ENCODE data around the gene ADCK2.
A peak's percentile ranks its signal among the peaks of the same experiment; 100 is the strongest.
"Not testable (repeated sequence)": the region's sequence is repeated elsewhere in the genome, so short reads cannot be mapped to it uniquely, and the experiment has no call there.

ADCK2 gene

DNA sequence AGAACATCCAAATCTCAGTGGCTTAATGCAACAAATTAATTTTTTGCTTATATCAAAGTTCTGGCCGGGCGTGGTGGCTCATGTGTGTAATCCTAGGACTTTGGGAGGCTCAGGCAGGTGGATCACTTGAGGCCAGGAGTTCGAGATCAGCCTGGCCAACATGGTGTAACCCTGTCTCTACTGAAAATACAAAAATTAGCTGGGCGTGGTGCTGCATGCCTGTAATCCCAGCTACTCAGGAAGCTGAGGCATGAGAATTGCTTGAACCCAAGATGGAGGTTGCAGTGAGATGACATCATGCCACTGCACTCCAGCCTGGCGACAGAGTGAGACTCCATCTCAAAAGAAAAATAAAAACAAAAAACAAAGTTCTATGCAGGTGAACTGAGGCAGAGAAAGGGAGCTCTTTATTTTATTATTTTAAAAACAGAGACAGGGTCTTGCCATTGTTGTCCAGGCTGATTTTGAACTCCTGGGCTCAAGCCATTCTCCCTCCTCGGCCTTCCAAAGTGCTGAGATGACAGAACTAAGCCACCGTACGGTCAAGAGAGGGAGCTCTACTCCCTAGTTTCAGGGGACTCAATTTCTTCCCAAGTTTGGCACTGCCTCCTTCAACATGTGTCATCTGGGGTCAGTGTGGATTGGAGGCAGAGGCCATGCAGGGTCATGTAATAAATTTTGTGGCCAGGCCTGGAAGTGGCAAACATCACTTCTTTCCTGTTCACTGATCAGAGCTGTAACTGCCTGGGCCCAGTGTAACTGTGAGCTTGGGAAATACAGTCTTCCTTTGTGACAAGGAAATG is 2.4 kb downstream of the ADCK2 start:
- DNase-seq: no peak

DNA sequence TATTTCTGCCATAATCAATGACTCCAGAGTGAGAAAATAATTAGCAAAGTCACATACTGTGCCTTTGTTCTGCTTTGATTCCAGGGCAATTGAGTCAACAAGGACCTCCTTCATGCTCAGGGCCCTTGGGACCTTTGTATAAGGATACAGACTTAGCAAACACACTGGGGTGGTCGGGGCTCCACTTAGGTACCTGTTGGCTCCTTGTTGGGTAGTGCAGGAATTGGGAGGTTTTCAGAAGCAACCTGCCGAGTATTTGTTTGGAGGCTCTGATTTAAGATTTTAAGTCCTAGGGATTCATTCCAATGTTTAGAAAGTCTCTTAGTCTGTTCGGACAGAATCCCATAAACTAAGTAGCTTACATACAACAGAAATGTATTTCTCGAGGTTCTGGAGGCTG is 3.0 kb downstream of the ADCK2 start:
- DNase-seq: no peak

DNA sequence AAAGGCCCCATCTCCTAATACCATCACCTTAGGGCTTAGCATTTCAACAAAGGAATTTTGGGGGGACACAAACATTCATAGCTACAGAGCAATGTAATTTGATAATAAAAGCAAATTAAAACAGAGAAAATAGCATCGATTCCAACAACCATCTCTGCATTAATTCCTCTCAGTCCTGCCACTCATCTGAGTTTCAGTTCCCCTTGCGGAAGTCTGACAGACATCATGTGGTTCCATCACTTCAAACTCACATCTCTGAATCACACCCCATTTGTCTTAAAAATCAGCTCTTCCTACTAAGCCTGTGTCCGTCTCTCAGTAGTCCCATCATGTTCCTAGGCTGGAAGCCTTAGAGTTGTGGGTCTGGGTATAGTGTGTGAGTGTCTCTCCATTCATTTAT is 3.6 kb downstream of the ADCK2 start:
- DNase-seq: no peak

DNA sequence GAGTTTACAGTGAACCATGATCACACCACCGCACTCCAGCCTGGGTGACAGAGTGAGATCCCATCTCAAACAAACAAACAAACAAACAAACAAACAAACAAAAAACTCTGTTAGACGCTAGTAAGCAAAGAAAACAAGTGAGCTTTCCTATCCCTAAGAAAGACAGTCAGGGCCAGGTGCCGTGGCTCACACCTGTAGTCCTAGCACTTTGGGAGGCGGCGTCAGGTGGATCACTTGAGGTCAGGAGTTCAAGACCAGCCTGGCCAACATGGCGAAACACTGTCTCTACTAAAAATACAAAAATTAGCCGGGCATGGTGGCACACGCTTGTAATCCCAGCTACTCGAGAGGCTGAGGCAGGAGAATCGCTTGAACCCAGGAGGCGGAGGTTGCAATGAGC is 4.2 kb downstream of the ADCK2 start:
- DNase-seq: not testable (repeated sequence)

DNA sequence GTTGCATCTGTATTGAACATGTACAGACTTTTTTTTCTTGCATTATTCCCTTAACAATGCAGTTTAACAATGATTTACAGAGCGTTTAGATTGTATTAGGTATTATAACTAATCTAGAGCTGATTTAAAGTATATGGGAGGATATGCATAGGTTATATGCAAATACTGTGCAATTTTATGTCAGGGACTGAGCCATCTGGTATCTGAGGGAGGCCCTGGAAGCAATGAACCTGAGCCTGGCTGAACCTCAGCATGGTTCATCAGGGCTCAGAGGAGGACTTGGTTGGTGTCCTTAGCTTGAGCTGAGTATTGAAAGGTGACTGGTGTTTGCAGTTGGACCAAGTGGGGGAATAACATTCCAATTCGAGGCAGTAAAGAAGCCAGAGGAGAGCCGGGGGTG is 4.8 kb downstream of the ADCK2 start:
- no peak for DNase-seq

DNA sequence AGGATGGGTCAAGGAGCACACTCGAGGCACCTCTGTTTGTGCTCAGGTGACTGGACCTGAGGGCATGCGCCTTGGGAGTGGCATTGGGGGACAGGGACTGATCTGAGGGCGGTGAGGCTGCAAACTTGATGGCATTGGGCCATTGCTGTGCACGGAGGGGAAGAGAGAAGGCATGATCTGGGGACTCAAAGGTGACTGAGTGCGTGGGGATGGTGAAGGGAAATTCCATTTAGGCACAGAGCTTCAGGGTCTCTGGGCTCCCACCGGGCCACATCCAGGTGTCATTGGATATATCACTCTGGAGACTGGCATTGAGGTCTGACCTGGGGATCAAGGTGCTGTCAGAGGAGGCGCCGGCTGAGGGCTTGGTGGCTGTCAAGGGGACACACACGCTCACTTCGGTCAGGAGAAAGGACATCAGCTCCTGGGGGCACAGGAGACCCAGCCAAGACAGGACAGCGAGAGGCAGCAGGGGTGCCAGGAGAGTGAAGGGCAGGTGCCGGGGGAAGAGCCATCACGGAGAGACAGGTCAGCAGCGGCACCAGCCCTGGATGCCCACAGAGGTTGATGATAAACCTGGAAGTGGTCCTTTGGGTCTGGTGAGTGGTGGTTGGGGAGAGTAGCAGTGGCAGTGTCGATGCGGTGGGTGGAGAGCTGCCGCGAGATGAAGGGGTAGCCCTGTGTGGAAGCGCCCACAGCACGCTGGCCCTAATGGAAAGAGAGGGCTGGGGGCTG is 5.5 kb downstream of the ADCK2 start:
- DNase-seq: no peak

DNA sequence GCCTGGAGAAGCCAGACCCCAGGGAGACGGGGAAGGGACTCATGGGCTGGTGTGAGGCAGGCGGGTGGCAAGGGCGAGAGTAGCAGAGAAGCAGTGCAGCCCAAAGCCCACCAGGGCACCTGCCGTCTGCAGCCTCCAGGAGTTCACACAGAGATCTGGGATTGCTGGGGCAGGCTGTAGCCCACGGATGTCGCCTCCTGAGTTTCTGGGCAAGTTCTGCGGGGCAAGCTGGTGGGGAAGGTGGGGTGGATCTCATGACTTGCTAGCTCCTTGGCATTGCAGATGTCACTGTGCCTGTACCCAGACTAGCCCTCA is 6.0 kb downstream of the ADCK2 start:
- no peak for DNase-seq

DNA sequence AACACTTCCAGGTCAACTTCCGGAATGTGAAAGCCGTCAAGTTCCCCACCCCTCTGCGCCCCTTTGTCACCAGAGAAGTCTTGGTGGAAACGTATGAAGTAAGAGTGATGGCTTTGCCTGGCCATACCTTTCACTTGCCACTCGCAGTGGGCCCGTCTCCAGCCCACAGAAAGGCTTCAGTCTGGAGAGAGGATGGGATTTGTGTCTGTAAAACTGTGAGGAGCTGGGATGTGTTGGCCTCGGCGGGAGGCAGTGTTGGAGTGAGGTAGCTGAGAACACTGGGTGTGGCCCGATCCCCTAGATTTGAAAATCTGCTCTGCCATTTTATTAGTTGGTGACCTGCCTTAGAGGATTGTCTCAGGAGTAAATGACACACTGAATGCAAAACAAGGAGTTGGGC is 6.4 kb downstream of the ADCK2 start:
- DNase-seq: no peak

DNA sequence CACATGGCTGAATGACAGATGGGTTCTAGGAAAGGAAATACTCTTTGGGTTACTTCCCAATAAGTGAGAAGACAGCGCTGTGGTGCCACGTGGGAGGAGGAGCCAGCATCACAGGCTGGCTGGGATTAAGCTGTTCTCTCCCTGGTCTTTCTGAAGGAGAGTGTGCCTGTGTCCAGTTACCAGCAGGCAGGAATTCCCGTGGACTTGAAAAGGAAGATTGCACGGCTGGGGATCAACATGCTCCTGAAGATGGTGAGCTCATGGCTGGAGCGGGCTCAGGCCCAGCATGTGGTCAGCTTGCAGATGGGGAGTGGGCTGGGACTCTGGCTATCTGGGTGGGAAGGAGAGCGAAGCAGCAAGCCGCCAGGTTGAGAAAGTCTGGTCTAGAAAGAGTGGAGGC is 8.1 kb downstream of the ADCK2 start:
- DNase-seq: no peak

DNA sequence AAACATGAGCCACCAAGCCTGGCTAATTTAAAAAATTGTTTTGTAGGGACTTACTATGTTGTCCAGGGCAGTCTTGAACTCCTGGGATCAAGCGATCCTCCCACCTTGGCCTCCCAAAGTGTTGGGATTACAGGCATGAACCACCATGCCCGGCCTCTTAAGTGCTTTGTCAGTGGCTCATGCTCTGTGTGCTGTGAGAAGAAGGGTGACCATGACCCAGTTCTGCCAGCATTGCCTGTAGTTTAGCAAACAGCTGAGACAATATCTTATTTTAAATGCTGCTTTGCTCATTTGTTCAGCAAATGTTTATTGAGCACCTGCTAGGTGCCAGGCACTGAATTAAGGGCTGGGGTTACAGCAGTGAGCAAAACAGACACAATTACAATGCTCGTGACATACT is 9.0 kb downstream of the ADCK2 start:
- DNase-seq: no peak

DNA sequence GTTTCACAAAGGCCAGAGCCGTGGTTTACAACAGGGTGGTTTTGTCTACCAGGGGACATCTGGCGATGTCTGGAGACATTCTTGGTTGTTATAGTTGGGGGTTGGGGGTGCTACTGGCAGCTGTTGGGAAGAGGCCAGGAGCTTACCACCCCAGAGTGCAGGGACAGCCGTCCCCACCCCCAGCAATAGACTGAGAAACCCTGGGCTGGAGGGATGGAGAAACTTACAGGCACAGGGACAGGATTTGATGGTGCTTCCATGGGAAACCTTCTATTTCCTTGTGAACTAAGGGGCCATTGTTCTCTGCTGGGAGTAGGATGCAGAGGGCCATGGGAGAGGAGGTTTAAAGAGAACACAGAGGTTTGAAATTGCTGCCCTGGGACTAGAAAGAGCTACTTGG is 10.9 kb downstream of the ADCK2 start:
- DNase-seq: no peak

DNA sequence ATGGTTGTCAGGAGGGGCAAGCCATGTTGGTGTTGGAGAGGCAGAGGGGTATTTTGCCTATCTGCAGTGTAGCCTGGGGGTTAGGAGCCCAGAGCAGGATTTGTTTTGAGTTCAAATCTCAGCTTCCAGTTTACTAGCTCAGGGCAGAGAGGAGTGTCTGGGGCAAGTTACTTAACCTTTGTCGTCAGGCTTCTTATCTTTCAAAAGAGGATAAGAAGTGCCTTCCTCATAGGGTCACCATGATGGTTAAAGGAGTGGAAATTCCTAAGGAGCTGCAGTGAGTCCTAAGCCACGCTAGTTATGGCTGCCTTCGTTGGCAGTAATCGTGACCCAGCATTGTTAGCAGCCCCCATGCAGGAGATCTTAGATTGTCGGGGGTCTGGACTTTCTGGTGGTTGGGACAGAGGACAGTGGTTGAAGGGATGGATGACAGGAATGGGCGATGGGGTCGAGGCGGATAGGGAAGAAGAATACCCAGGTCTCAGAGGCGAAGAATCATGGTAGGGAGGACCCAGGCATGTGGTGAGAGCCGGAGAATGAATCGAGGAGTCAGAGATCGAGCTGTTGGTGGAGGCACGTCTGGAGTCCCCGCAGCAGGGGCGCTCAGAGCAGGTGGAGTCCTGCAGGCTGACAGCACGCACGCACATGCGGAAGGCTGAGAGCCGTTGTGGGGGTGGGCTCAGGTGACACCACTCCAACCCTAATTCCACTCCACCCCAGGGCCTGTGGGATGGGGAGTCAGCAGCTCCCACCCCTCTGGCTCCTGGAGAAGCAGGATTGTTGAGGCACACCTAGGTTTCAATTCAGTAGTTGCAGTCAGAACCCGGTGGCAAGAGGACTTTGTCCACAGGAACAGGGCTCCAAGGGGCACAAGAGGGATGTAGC is 11.6 kb downstream of the ADCK2 start:
- DNase-seq: no peak

DNA sequence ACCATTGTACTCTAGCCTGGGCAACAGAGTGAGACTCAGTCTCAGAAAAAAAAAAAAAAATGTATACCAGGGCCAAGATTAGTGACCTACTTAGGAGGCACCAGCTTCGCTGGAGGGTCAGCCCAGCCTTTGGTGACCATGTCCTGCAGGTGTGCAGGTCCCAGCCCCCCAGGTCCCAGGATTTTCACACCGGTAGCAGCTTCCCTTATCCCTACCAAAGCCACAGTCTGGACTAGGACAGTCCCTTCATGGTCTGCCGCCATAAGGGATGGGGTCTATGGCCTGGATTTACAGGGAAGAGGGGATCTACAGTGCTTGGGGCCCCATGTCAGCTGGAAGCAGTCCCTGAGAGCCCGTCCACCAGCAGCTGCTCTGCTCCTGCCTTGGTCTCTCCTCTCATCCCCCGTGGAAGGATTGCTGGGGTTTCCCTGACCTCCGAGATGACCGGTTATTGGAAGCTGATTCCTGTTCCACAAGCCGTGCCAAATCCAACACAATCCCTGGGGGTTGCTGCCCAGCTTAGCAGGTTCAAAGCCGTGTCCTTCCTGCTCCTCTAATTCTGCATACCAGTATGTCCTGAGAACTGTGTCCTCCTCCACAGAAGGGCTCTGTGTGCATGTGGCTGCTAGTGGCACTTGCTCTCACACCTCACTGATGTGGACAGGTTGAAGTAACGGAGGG is 12.8 kb downstream of the ADCK2 start:
- DNase-seq: no peak

DNA sequence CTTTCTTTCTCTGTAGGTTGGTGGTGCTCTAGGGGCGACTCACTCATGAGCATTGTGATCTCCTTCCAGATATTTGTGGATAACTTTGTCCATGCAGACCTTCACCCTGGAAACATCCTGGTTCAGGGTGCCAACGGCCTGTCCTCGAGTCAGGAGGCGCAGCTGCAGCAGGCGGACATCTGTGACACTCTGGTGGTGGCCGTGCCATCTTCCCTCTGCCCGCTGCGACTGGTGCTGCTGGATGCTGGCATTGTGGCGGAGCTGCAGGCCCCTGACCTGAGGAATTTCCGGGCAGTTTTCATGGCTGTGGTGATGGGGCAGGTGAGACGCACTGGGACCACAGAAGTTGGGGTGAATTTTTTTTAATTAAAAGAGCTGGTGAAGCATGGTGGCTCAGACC is 14.2 kb downstream of the ADCK2 start:
- no peak for DNase-seq

DNA sequence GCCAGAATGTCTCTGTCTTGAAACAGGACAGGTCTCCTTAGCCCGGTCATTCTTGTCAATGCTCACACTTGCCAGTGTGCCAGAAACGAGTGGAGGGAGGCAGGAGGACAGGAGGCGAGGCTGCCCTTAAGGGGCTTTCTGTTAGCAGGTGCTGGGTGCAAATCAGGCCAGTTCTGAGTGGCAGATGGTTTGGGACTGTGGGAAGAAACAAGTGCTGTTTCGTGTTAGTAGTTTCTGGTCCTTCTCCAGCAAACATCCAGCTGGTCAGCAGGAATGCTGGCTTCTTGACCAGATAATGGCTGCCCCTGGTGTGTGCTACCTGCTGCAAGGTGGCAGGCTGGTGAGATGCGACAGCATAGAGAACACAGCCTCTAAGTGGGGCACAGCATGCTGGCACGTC is 15.6 kb downstream of the ADCK2 start:
- no peak for DNase-seq

DNA sequence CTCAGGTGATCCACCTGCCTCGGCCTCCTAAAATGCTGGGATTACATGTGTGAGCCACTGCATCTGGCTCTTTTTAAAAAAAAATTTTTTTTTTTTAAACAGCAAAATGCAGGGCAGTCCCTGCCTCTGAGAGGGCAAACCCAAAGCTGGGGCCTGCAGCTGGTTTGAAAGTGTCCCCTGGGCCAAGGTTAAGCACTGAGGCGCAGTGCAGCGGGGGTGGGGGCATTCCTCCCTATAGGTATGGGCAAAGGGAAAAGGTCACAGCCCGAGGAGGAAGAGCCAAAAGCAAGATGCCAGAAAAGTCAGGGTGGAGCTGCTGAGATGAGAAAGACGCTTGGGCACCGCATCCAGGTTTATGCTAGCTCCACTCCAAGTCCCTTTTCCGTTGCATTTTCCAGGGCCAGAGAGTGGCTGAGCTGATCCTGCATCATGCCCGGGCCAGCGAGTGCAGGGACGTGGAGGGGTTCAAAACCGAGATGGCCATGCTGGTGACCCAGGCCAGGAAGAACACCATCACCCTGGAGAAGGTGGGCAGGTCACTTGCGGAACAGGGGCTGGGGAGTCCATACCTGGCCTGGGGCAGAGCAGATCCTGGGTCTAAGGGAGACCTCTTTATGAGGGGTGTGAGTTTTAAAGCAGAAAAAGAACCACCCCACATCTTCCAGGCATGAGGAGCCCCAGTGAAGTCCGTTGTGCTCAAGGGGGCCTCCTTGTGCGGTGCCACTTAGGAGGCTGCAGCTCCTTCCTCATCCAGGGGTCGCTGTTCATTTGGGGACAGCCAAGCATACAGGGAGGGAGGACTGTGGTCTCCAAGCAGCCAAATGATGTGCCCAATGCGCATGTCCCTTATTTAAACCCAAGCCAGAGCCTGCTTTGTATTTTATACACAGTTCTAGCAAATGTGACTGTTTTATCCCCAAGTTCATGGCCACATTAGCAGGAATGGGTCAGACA is 16.7 kb downstream of the ADCK2 start:
- DNase-seq: no peak

DNA sequence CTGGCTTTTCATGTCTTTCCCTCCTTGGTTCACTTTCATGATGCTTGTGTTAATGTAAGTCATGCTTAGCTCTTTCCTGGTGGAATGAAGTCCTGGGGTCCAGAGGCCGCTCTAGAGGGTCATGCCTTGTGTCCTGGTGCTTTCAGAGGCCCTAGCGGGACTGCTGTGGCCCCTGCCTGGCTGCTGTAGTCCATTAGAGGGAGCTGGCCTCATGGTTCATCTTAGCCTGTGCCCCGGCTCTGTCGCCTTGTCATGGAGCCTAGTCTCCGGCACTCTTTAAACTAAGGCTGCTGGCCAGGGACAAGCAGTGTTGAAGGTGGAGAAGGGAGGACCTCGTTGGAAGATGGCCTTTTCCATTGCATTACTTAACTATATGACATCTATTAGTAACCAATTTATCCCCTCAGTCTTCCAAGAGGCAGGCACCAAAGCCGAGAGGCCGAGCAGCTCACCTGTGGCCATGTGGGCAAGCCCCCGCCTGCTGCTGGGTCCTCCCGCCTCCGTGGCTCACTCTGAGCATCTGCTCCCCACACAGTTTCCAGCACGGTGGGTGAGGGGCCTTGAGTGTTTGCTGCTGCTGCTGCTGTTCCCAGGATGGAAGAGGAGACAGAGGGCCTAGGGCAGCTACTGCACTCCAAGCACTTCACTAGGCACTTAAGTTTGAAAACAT is 18.8 kb downstream of the ADCK2 start:
- no peak for DNase-seq

DNA sequence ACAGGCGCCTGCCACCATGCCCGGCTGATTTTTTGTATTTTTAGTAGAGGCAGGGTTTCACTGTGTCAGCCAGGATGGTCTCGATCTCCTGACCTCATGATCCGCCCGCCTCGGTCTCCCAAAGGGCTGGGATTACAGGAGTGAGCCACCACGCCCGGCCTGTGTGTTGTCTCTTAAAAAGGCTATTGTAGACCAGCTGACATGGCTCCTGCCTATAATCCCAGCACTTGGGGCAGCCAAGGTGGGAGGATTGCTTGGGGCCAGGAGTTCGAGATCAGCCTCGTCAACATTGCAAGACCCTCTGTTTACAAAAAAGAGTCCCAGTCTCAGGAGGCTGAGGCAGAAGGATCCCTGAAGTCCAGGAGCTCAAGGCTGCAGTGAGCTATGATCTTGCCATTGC is 21.1 kb downstream of the ADCK2 start:
- not testable (repeated sequence) for DNase-seq

DNA sequence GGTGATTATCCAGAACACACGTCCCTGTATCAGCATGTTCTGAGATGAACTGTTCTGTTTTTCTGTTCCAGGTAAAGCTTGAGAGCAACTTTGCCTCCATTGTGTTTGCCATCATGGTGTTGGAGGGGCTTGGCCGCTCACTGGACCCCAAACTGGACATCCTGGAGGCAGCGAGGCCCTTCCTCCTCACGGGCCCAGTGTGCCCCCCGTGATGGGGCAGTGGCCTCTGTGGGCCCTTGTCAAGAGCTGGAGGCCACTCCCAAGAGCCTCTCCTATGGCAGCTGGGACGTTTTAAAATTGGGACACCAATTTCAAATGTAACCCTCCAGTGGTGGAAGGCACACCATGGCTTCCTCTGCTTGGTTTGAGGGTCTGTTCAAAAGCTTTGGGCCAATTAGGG is 21.8 kb downstream of the ADCK2 start:
- DNase-seq: no peak

DNA sequence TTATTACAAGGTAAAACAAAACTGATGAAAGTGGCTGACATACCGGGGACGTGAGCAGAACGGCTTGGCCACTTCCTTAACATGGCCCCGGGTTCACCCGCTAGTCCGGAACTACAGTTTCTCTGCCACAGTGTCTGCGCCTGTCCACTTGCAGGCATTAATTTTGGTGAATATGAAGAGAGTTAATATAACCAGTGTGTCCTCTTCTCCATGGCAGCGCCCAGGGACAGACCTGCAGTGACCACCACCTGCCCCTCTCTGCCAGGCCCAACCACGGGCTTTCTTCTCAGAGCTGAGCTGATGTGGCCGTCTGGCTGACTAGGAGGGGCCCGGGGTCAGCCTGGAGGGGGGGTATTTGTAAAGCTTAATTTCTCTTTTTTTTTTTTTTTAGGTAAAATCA is 22.6 kb downstream of the ADCK2 start:
- DNase-seq: no peak

DNA sequence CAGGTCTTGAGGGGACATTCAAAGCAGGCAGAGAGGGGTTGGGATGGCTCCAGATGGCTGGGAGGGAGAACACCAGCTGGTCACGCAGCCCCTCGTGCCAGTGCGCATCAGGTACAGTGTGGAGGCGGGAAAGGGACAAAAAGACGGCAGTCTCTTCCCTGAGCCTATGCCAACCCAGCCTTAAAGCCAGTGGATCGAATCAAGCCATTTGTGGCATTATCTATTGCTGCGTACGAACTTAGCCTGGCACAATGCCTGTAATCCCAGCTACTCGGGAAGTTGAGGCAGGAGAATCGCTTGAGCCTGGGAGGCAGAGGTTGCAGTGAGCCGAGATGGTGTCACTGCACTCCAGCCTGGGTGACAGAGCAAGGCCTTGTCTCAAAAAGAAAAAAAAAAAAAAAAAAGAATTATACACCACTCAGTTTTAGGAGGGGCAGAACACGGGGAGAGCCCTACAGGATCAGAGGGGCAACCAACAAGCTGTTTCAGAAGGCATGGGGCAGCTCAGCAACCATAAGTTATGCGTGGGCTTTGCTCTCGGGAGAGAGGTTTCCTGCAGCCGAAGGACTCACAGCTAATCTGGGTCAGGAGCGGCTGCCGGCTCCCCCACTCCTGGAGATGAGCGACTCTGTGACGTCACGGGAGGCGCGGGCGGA is 23.4 kb downstream of the ADCK2 start:
- peak; percentile 93 for DNase-seq

All from CD4-positive, alpha-beta T cell treated with Interleukin-21 for 1 hour (primary cell).